COLO668 (cell line): ENCODE measurements around the gene SCN2B.

ENCODE experiments used
- DNase-seq: peaks from one replicate; lab custom pipeline; 2025; ENCODE audit not compliant: unreplicated experiment; lab: John Stamatoyannopoulos, UW

The SCN2B gene

DNA sequence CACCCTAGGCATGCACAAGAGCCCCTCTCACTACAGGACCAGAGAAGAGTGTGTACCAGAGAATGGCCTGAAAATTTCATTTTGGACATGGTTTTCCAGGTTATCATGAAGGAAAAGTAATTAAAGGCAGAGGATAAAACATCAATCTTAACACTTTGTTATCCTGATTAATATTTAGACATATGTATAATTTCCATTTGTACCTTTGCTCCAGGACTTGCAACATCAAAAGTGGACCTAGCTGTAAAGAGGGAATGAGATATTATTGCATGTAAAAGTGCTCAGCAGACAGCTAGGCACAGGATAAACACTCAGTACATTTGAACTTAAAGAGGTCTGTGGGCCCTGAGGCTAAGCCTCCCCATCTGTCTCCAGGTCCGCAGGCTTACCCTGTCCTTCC is 21.8 kb downstream of the SCN2B start:
- no peak for DNase-seq

GRCh38 chr11:118153976-118154375 is 22.5 kb downstream of the SCN2B start:
- no peak for DNase-seq

DNA sequence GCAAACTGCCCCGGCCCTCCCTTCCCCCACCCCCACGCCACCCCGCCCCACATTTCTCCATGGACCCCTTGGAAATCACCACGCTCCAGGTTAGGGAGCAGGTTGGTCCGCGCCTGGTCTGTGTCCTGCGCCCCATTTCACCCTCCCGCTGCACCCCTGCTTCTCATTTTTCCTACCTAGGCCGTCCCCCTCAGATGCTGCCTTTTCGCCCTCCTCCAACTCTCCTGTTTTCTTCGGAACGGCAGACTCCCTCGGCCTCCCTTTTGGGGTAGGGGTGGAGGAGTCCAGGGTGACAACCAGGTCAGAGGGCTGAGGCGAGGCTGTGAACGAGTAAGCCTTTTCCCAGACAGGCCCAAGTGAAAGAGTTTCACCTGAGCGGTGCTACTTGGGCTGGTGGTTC is 22.9 kb downstream of the SCN2B start:
- no peak for DNase-seq

DNA sequence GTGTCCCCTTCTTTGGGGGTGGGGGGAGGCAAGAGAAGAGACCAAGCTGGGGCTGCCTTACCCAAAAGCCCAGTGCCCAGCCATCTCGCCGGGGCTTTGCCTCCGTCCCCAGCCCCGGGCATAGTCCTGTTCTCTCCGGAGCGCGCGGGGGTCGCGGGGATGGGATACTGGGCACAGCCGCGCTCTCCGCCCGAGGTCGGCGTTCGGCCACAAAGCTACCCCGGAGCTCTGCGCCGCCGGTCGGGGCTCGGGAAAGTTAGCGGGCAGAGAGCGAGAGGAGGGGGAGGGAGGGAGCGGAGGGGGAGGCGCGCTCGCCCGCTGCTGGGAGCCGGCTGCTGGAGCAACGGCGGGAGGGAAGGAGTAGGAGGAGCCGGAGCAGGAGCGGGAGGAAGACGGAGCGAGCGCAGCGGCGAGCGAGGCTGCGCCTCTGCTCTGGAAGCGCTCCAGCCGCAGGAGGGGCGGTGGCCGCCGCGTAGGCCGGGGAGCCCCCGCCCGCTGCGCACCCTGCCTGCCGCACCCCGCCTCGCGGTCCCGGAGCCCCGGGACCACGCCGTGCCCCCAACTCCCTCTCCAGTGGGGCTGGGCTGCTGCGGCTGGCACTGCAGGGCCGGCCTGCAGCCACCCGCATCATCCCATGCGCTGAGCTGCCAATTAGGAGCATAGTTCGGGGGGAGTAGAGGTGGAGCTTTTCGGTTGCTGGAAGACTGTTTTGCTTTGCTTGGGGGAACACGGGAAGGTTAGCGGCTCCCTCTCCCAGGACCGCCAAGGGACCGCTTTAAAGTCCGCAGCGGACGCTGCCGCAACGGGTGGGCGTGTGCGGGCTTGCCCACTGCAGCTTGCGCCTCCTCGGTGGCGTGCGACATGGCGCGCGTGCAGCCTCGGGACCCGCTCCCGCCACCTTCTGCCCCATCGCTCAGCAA is 23.6 kb downstream of the SCN2B start, which contains the start of gene SCN4B:
SCN4B (minus strand) TSS at position 272 of the 920 bp plus-strand sequence; CDS start at position 122, 150 bp downstream.
- DNase-seq: peak; percentile 55

DNA sequence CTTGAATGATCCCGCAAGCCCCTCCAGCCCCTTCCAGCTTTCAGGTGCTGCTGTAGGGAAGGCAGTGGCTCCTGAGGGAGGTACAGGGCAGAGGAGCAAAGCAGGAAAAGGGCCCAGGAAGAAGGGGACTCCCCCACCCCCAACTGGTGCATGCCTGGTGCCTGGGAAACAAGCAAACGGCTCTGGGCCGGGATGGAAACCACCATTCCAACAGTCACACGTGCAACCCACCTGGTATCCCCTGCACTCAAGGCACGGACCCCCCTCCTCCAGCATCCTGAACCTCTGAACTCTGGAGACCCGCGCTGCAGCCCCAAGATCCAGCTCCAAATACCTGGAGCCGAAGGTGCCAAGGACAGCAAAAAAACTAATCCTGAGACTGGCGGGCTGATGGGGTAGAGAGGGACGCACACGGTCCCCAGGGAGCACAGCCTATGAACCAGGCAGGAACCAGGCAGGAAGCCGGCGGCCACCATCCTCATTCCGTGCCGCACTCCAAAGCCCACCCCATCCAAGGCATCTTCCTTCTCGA is 24.4 kb downstream of the SCN2B start:
- no peak for DNase-seq

DNA sequence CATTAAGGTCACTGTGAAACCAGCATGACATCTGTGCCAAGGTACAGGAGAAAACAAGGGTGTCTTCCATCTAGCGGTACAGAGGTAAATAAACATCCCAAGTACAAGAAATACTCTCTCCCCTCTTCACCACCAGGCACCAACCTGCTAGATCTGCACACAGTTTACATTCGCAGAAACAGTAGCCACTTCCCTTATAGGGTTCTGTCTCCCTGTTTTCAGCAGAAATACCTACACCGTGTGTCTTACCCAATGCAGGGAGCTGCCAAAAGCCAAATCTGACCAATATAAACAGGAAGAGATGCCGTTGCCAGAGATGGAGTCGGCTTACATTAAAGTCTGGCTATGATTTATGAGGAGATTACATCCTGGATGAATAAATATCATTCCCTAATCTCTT is 25.0 kb downstream of the SCN2B start:
- DNase-seq: no peak

- no peak for DNase-seq
These were observed 26.9 kb downstream of the SCN2B start for GRCh38 chr11:118149493-118149892.

GRCh38 chr11:118148856-118149255 is 27.6 kb downstream of the SCN2B start:
- DNase-seq: no peak

DNA sequence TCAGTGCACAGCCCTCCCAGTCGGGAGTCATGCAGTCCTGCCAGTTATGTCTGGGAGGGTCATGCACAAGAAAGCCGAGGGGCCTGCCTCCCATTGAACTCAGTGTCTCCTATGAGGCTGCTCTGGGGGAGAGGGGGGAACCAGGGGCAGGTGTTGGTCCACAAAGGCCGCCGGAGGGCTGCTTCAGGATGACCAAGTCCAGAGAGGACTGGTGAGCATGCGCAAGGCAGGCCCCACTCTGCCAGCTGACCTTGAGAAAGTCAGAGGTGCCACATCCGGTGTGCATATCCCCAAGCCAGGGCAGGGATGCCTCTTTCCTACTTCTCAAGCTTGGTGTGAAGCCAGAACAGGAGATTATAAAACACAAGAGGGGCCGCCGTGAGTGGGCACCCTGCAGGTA is 28.2 kb downstream of the SCN2B start:
- DNase-seq: no peak

DNA sequence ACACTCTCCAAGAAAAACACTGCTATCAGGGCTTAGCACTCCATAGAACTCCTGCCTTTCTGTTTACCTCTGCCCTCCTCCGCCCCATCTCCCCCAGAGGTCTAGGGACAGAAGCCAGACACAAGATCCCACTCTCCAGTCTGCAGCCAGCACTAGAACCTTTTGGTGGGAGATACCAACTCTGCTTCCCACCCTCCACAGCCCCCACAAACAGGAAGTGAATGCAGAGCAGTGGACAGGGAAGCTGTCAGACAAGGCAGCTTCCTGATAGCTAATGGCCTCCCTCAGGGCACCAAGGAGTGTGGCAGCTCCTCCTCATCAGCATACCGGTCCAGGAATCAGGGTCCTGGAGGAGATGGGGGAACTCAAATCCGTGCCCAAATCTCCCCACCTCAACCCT is 28.9 kb downstream of the SCN2B start:
- no peak for DNase-seq

DNA sequence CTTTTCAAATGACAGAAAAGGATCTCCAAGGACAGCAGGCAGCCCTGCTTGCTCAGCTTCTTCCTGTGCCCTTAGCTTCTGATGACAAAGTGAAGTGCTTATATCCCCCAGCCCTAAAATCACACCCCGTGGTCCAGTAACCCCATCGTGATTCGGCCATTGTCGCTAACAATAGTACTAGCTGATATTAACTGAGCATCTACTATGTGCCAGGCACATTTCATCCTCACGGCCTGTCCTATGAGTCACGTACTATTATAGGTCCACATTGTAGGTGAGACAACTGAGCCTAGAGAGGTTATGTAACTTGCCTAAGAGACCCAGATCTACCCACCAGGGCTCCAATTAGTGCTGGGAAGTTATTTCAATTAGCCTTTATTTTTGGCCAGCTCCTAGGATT is 29.9 kb downstream of the SCN2B start:
- DNase-seq: no peak

GRCh38 chr11:118145285-118146227 is 30.9 kb downstream of the SCN2B start:
- DNase-seq: peak; percentile 93

GRCh38 chr11:118144301-118145268 is 31.9 kb downstream of the SCN2B start:
- DNase-seq: no peak

GRCh38 chr11:118143661-118144185 is 32.7 kb downstream of the SCN2B start:
- no peak for DNase-seq

DNA sequence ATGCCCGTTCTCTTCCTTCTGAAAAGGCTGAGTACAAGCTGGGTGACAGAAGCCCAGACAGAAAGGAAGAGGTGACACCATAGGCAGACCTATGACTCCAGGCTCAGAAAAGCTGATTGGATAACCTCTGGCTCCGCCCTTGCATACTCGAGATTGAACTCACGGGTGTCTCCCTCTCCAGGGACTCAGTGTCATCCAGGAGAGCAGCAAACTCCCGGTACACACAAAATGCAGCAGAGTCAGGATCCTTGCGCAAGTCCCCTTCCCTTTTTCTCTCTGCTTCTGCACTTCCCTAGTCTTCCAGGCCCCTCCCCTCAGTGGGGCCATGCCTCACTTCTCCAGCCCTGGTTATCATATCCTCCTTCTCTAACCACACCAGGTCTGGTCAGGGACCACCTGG is 33.6 kb downstream of the SCN2B start:
- peak; percentile 8 for DNase-seq

- no peak for DNase-seq
These were observed 34.4 kb downstream of the SCN2B start for GRCh38 chr11:118142081-118142480.

DNA sequence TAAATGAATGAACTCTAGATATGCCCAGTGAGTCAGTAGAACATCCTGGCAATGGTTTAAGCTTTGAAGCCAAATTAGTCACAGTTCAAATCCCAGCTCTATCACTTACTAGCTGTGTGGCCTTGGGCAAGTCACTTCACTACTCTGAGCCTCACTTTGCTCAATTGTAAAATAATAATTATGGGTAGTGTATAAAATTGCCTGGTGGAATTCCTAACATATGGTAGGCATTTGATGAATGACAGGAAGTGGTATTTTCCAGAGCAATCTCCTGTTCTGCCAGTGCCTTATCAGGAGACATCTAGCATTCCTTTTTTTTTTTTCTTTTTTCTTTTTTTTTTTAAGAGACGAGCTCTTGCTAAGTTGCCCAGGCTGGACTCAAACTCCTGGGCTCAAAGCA is 36.9 kb downstream of the SCN2B start:
- DNase-seq: no peak

- no peak for DNase-seq
These were observed 37.5 kb downstream of the SCN2B start for GRCh38 chr11:118138839-118139420.

- DNase-seq: no peak
These were observed 39.6 kb downstream of the SCN2B start for GRCh38 chr11:118136801-118137200.

GRCh38 chr11:118136341-118136740 is 40.1 kb downstream of the SCN2B start:
- no peak for DNase-seq
